GM18519 (cell line): ENCODE results near the gene PCBP2.
A peak's percentile ranks its signal among the peaks of the same experiment; 100 is the strongest.

Experiments
- ATAC-seq: cut with Tn5 transposase; IDR thresholded peaks from one replicate; pipeline ENCODE4 v1.9.1; 2021; ENCODE audit warnings: mild to moderate bottlenecking, moderate library complexity; ENCODE audit not compliant: unreplicated experiment, low FRiP score

The PCBP2 gene

DNA sequence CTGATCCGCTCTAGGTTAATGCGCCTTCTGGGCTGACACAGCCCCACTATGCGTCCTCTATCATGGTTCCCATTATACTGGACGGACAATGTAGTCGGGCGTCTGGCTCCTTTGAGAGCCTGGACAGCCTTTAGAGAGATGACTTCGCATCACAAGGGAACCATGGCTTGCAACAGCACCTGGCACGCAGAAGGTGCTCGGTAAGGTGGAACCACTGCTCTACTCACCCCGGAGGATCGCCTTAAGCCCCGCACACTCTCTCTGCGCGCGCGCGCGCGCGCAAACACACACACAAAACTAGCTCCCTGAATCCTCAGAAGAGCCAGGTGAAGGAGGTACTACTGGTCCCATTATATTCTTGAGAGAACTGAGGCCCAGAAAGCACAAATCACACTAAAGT lies 40.3 kb downstream of the PCBP2 start:
- ATAC-seq, result no peak

DNA sequence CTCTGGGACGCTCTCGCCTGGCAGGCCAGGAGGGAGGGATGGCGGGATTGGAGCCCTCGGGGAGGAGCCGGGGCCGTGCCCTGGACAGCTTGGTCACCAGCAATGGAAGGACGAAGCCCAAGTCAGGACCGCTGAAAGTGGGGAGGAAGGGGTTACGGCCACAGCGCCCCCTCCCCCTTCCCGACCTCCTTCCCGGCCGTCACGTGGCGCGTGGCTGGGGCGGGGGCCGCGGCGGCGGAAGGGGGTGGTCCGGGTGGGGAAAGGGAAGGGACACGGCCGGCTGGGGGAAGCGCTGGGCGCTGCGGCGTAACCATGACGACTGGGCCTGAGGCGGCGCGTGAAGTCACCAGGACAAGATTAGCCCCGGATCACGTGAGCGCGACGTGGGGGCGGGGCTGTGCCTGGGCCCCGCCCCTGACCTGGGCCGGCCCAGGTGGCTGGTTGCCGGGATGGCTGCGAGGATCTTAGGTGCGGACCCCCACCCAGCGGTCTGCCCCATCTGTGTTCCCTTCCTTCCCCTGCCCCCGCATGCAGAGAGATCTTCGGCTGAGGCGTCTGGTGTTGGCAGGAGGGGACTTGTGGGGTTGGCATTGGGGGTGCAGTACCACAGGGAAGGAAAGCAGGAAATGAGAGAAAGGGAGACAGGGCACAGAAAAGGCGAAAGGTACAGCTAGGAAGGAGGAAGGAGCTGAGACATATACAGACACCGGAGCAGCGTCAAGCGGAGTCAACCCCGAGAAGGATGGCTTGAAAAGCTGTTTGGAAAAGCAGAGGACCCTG lies 41.1 kb downstream of the PCBP2 start:
- ATAC-seq, result peak; percentile 69

- ATAC-seq, result no peak
Measured at GRCh38 chr12:53493610-53494391, 41.9 kb downstream of the PCBP2 start.

DNA sequence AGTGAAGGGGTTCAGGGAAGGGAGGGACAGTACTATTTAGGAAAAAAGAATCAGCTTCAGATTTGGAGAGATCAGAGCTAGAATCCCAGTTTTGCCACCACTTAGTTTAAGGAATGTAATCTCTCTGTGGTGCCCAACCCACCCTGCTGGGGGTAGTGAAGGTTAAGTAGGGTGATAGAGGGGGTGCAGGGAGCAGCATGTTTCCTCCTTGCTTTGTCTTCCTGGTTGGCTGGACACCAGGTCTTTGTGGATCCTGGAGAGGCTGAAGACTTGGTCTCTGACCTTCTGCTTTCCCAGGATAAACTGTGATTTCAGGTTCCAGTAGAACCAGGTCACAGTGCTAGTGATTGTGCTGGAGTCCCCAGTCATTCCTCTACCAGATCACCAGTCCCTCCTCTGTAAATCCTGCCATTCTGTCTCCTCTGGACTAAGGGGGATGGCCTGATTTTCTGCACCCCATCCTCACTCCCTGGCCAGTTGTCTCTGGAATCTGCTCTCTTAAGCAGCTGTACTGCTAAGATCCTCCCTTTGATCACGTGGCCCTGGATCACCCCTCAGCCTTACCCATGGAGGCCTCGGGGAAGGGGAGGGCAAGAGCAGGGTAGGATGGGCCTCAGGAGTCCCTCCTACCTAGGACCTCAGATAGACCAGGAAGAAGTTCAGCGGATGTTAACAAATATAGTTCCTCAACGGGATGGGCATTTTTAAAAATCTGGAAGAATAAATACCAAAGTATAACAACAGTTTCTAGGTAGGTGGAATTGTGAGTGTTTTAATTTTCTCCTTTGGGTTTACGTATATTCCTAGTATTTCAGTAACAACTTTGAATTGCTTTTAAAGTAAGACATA lies 44.2 kb downstream of the PCBP2 start:
- ATAC-seq, result no peak

GRCh38 chr12:53496752-53497032 lies 44.8 kb downstream of the PCBP2 start:
- ATAC-seq, result no peak

GRCh38 chr12:53497461-53497860 lies 45.6 kb downstream of the PCBP2 start:
- no peak for ATAC-seq

GRCh38 chr12:53498235-53498630 lies 46.3 kb downstream of the PCBP2 start:
- no peak for ATAC-seq

- ATAC-seq, result no peak
Measured at GRCh38 chr12:53499266-53500141, 47.6 kb downstream of the PCBP2 start, which contains the start of gene MAP3K12. MAP3K12 (minus strand) TSS chr12:53499458; CDS start chr12:53487391, 12,067 bp downstream.

DNA sequence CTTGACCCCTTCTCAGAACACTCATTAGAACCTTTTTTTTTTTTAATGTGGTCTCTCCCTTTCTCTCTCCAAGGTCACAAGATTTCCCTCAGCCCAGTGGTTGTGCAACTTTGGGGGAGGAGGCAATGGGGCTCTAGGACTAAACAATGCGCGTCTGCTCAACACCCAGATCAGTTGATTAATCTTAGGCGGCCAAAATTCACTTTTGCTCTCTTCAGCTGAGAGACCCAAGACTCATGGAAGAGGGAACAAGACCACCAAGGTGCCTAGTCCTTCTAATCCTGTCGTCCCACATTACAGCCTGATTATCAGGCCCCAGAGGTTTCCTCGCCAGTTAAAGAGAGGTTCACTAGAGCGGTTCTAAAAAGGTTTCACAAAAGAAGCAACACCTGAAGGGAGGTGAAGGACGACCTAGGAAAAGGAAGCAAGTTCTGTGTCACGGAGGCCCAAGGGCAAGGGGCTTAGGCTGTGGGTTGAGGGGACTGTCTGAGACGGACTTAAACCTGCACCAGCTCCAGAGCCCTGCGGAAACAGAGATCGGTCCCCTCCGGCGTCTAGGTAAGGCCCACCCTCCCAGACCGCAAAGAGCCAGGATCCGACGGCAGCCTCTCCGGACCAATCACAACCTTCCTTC lies 48.4 kb downstream of the PCBP2 start:
- ATAC-seq, result no peak

GRCh38 chr12:53500776-53501614 lies 49.1 kb downstream of the PCBP2 start, which contains the start of gene TARBP2:
TARBP2 (plus strand) TSS chr12:53501283; CDS start chr12:53501409, 126 bp downstream.
- ATAC-seq, result peak; percentile 56

- ATAC-seq, result no peak
Measured at GRCh38 chr12:53501615-53502181, 49.8 kb downstream of the PCBP2 start.

DNA sequence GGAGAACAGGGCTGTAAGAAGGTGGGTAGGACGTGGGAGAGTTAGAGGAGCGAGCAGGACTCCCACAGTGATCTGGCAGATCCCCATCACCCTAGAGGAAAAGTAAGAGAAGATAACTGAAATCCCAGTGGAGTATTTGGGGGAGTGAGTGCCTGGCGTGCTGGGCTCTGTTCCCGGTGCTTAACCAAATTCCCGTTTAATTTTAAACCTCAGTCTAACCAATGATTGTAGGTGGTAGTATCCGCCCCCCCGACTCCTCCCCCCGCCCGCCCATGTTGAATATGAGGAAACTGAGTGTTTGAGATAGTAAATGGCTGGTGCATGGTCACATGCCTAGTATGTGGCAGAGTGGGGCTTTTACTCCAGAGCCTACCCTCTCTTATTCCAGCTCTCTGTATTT lies 50.4 kb downstream of the PCBP2 start:
- no peak for ATAC-seq

- no peak for ATAC-seq
Measured at GRCh38 chr12:53502983-53503728, 51.3 kb downstream of the PCBP2 start.

DNA sequence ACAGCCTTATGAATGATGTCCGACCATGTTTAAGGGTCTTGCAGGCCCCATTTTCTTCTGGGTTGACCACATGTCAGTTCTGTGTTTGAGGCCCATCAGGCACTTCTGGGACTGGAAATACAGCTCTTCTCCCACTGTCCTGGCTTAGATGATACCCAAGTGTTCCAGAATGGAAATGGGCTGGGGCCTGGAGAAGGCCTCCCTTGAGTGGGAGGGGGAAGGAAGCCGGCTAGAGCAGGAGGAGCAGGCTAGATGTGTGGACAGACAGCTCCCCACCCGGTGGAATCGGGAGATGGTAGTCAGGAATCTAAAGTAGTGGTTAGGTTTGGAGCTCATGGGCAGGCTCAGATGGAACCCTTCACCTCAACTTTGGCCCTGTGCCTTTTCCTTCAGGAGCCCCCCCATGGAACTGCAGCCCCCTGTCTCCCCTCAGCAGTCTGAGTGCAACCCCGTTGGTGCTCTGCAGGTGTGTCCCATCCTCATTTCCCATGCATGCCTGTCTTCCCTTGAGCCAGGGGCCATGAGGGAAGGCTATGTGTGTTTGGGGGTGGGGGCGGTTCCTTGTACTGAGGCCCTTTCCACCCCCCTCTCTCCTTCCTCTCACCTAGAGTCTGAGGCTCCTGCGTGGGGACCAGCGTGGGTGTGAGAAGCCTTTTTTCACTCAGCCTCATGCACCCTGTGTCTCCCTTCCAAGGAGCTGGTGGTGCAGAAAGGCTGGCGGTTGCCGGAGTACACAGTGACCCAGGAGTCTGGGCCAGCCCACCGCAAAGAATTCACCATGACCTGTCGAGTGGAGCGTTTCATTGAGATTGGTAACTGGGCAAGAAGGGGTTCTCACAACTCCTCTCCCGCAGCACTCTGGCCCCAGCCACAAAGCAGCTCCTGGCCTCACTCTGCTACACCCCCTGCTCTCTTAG lies 52.4 kb downstream of the PCBP2 start:
- no peak for ATAC-seq

- no peak for ATAC-seq
Measured at GRCh38 chr12:53505086-53505485, 53.2 kb downstream of the PCBP2 start.

DNA sequence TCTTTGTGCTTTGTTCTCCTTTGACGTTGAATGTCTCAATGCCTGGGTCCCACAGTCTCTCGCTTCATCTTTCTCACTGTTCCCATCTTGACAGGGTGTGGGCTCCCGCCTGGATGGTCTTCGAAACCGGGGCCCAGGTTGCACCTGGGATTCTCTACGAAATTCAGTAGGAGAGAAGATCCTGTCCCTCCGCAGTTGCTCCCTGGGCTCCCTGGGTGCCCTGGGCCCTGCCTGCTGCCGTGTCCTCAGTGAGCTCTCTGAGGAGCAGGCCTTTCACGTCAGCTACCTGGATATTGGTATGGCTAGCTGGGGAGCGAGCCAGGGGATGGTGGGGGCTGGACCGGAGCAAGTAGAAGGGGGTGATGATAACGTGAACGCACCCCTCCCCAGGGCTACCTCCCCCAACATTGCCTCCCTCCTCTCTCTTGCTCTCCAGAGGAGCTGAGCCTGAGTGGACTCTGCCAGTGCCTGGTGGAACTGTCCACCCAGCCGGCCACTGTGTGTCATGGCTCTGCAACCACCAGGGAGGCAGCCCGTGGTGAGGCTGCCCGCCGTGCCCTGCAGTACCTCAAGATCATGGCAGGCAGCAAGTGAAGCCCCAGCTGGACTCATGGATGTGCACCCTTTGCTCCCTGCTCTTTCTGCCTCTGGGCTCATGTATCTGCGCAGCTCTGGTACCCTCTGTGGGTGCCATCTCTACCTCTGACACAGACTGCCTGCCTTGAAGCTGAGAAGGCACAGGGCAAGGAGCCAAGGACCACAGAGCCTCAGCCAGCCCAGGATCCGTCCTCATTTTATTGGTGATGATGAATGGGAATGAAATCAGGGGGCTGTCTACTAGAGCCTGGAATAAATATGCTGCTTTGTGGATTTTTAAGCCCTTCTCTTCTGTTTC lies 53.9 kb downstream of the PCBP2 start:
- no peak for ATAC-seq
